Muscle of leg (tissue), 11 donors: ENCODE data around the gene FOSL2. TPM values are rescaled to one million over a fixed set of nuclear protein-coding genes. Genes with fewer than 3 reads are reported as not detected.
A peak's percentile ranks its signal among the peaks of the same experiment; 100 is the strongest.

Source experiments
- DNase-seq: peaks from one replicate; pipeline ENCODE4 v3.0.0; 2013
- H3K27ac ChIP-seq: one replicate; pipeline ENCODE4 v1.5.1; 2013; ENCODE audit warnings: mild to moderate bottlenecking, low read length, control low read depth
- H3K27me3 ChIP-seq: one replicate; pipeline ENCODE4 v1.6.1; 2013; ENCODE audit warnings: low read length; ENCODE audit not compliant: control insufficient read depth, insufficient read depth
- H3K36me3 ChIP-seq: one replicate; pipeline ENCODE4 v1.6.1; 2013; ENCODE audit warnings: low read length; ENCODE audit not compliant: control insufficient read depth, insufficient read depth
- H3K4me1 ChIP-seq: one replicate; pipeline ENCODE4 v1.6.1; 2013; ENCODE audit warnings: low read length; ENCODE audit not compliant: control insufficient read depth, insufficient read depth
- H3K4me3 ChIP-seq: one replicate; pipeline ENCODE4 v1.5.1; 2013; ENCODE audit warnings: low read length, control low read depth
- H3K9me3 ChIP-seq: replicated peaks from 2 replicates; pipeline ENCODE4 v1.6.1; 2013; ENCODE audit warnings: low read depth, low read length; ENCODE audit not compliant: control insufficient read depth
- whole genome bisulfite sequencing: methylation state at CpG from one replicate; pipeline ENCODE4 v1.1.5; 2013; ENCODE audit warnings: missing lambda C conversion rate; ENCODE audit not compliant: insufficient coverage; 5-methylcytosine and 5-hydroxymethylcytosine counted together
- polyA plus RNA-seq, 8 donors: library from polyadenylated mRNA; unstranded; fragments of 120-200 nt; gene quantifications; one replicate each; pipeline versions ENCODE4 v1.2.1 to v1.2.3, GENCODE V29; 2013; ENCODE audit warnings: inconsistent platforms in 1 of 8, low replicate concordance in 1 of 8; ENCODE audit not compliant: insufficient read length in 8 of 8, insufficient read depth in 1 of 8
- total RNA-seq: library from RNA; stranded (reverse); fragments of 120-200 nt; gene quantifications from one replicate; pipeline ENCODE4 v1.2.4, GENCODE V29; 2013

Gene FOSL2
- total and polyA plus RNA-seq, 9 donors = 11.0 to 25.6 (median 14.8) TPM

GRCh38 chr2:28438532-28439063 lies 45.9 kb downstream of the FOSL2 start:
- Histone ChIP-seq H3K4me3 (no peak overlapping the region), H3K27ac (no peak overlapping the region), H3K4me1 (peaks cover 20% of the 10 kb centered on the region), H3K36me3 (no peaks in the 10 kb centered on the region), H3K9me3 (no peaks in the 10 kb centered on the region), H3K27me3 (no peaks in the 10 kb centered on the region)
- DNase-seq = no peak
- WGBS = 83% methylated on average over 13 of the region's 13 CpGs

DNA sequence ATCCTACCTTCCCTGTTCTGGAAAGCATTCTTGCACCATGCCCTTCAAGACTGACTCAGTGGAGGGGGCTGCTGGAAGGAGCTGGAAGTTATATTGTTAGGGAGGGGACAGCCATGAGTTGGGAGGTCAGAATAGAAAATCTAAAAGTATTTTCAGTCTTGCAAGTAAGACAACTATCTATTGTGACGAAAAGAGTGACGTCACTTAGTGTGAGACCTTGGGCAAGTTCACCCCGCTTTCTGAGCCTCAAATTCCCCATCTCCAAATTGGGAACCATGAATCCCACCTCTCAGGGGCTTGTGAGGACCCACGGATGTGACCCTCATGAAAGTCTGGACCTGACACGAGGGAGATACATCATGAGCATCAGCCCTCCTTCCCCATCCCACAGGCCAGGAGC lies 46.5 kb downstream of the FOSL2 start:
- no peak overlapping the region for H3K27ac ChIP-seq
- H3K36me3 ChIP-seq = no peaks in the 10 kb centered on the region
- DNase-seq = no peak
- no peaks in the 10 kb centered on the region for H3K9me3 ChIP-seq
- 88% methylated on average over 5 of the region's 5 CpGs for WGBS
- peaks cover 20% of the 10 kb centered on the region for H3K4me1 ChIP-seq
- no peaks in the 10 kb centered on the region for H3K27me3 ChIP-seq
- no peak overlapping the region for H3K4me3 ChIP-seq

DNA sequence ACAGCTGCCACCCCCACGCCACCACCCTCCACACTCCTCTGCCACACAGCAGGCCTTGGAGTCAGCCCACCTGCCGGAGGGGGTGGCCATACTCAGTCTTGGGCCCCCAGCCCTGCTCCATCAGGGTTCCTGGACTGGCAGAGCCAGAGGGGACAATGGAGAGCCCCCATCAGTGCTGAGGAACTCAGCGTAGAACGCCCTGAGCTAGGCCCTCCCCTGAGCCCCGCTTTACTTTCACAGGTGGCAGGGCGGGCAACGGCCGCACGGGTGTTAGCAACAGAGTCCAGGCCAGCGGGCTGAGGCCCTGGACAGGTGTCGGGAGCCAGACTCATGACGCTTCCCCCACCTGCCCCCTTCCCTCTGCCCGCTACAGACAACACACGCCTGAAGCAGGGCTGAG lies 47.1 kb downstream of the FOSL2 start:
- Histone ChIP-seq H3K36me3 (no peaks in the 10 kb centered on the region), H3K4me3 (no peak overlapping the region), H3K27ac (no peak overlapping the region), H3K4me1 (peaks cover 14% of the 10 kb centered on the region), H3K9me3 (no peaks in the 10 kb centered on the region), H3K27me3 (no peaks in the 10 kb centered on the region)
- 82% methylated on average over 7 of the region's 14 CpGs for WGBS
- peak; percentile 21 for DNase-seq

GRCh38 chr2:28442328-28442727 lies 49.7 kb downstream of the FOSL2 start:
- peaks cover 8% of the 10 kb centered on the region for H3K4me1 ChIP-seq
- no peaks in the 10 kb centered on the region for H3K36me3 ChIP-seq
- no peak for DNase-seq
- no peaks in the 10 kb centered on the region for H3K27me3 ChIP-seq
- no peak overlapping the region for H3K4me3 ChIP-seq
- H3K9me3 ChIP-seq = no peaks in the 10 kb centered on the region
- no peak overlapping the region for H3K27ac ChIP-seq
- WGBS = 100% methylated on average over 1 of the region's 3 CpGs

DNA sequence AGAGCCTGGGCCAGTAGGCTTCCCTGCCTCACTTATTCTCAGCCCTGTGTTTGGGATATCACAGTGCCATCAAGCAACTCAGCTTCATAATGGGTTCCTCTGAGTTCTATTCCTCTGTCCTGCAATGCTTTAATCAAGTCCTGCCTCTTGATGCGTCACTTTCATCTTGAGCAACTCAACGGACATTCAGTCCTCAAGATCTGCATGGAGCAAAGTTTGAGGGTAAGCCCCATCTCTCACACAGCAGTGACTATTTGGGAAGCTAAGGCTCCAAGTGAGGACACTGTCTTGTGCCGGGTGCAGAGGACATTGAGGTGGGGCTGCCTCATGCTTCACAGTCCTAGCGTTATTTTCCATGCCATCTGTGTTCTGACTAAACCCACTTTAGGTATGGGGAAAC lies 52.3 kb downstream of the FOSL2 start:
- Histone ChIP-seq H3K9me3 (no peaks in the 10 kb centered on the region), H3K4me3 (no peak overlapping the region), H3K27ac (no peak overlapping the region), H3K27me3 (peaks cover 3% of the 10 kb centered on the region), H3K4me1 (peaks cover 7% of the 10 kb centered on the region), H3K36me3 (no peaks in the 10 kb centered on the region)
- no peak for DNase-seq
- 74% methylated on average over 3 of the region's 4 CpGs for WGBS

DNA sequence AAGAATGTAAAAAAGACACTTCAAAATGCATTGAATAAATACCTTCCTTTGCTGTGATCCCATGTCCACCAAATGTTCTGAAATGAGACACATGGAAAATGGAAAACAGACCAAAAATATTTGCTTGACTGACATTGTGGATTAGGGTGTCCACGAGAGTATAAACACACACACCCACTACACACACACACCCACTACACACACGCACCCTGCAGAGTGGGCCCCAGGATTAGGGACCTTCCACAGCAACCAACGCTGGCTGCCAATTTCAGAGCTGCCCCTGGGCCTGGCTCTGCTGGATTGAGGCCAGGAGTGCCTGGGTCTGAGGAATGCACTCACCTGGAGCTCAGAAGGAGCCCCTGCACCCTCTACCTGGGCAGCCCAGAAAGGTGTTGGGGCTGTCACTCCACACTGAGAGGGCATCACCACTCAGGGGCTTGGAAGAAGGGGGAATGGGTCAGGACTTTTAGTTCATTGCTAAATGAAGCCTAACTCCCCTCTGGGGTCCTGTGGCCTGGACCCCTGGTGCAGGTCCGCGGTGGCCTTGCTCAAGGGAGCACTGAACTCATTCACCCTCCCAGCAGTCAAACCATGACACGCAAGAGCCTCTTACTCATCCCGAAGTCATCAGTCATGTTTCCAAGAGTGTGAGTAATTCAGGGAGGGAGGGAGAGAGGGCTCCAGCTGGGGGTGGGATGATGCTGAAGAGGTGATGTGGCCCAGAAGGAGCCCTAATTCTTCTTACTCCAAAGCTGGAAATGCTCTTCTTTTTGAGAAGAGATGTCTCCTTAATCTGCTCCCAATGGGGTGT lies 53.0 kb downstream of the FOSL2 start:
- DNase-seq = no peak
- H3K9me3 ChIP-seq = no peaks in the 10 kb centered on the region

GRCh38 chr2:28446531-28446930 lies 53.9 kb downstream of the FOSL2 start:
- Histone ChIP-seq H3K27me3 (peaks cover 3% of the 10 kb centered on the region), H3K4me1 (peaks cover 5% of the 10 kb centered on the region), H3K4me3 (no peak overlapping the region), H3K9me3 (no peaks in the 10 kb centered on the region), H3K36me3 (no peaks in the 10 kb centered on the region), H3K27ac (no peak overlapping the region)
- no peak for DNase-seq

More for the DNA sequence above, 53.0 kb downstream of the FOSL2 start:
- Histone ChIP-seq H3K36me3 (no peaks in the 10 kb centered on the region), H3K27me3 (peaks cover 3% of the 10 kb centered on the region), H3K4me3 (no peak overlapping the region), H3K4me1 (peaks cover 5% of the 10 kb centered on the region), H3K27ac (no peak overlapping the region)
- no CpG with 5 or more reads among the region's 7 CpGs for WGBS

DNA sequence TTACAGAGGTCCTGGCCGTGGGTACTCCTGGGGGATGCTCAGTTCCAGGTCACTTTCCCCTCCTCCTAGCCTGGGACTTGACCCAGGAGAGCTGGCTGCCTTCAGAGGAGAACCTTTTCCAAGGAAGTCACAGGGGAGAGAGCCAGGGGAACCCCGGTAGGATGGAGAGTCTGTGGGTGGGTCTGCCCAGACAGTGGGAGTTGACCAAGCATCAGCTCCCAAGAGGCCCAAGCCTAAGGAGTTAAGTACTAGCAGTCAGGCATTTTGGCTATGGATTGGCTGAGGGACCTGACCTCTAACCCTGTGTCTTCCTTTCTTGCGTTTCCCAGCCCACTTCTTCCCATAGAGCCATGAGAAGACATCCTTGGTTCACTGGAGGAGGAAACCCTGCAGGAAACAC lies 54.4 kb downstream of the FOSL2 start:
- H3K27me3 ChIP-seq = peaks cover 3% of the 10 kb centered on the region
- no peak overlapping the region for H3K4me3 ChIP-seq
- H3K9me3 ChIP-seq = no peaks in the 10 kb centered on the region
- no CpG with 5 or more reads among the region's 3 CpGs for WGBS
- H3K36me3 ChIP-seq = no peaks in the 10 kb centered on the region
- no peak overlapping the region for H3K27ac ChIP-seq
- no peak for DNase-seq
- H3K4me1 ChIP-seq = peaks cover 5% of the 10 kb centered on the region

- Histone ChIP-seq H3K4me3 (no peak overlapping the region), H3K27me3 (peaks cover 3% of the 10 kb centered on the region), H3K36me3 (no peaks in the 10 kb centered on the region), H3K9me3 (no peaks in the 10 kb centered on the region), H3K4me1 (peaks cover 5% of the 10 kb centered on the region), H3K27ac (no peak overlapping the region)
- peak; percentile 24 for DNase-seq
- 73% methylated on average over 3 of the region's 8 CpGs for WGBS
Measured at GRCh38 chr2:28447943-28448792, 55.5 kb downstream of the FOSL2 start.

GRCh38 chr2:28448793-28449100 lies 56.1 kb downstream of the FOSL2 start:
- peaks cover 5% of the 10 kb centered on the region for H3K4me1 ChIP-seq
- WGBS = 74% methylated on average over 3 of the region's 3 CpGs
- peaks cover 3% of the 10 kb centered on the region for H3K27me3 ChIP-seq
- H3K9me3 ChIP-seq = no peaks in the 10 kb centered on the region
- DNase-seq = no peak
- H3K27ac ChIP-seq = no peak overlapping the region
- H3K36me3 ChIP-seq = no peaks in the 10 kb centered on the region
- no peak overlapping the region for H3K4me3 ChIP-seq
